Sigmoid colon (tissue), 7 donors: ENCODE measurements around the gene MRPS31. TPM values are rescaled to one million over a fixed set of nuclear protein-coding genes. Genes with fewer than 3 reads are reported as not detected.

Source experiments
- DNase-seq: peaks from one replicate; pipeline ENCODE4 v3.0.0-alpha.2; 2019
- H3K27ac ChIP-seq, 4 donors: fragments of 200-600 bp; sonication (generic); one replicate each; pipeline ENCODE4 v1.5.1; 2016 to 2019; ENCODE audit warnings: mild to moderate bottlenecking in 1 of 4
- H3K27me3 ChIP-seq, 3 donors: fragments of 200-600 bp; sonication (generic); one replicate each; pipeline ENCODE4 v1.5.1; 2019; ENCODE audit warnings: mild to moderate bottlenecking in 1 of 3
- H3K36me3 ChIP-seq, 4 donors: fragments of 200-600 bp; sonication (generic); one replicate each; pipeline ENCODE4 v1.5.1; 2016 to 2019
- H3K4me1 ChIP-seq, 4 donors: fragments of 200-600 bp; sonication (generic); one replicate each; pipeline ENCODE4 v1.5.1; 2017 to 2019
- H3K4me3 ChIP-seq, 4 donors: fragments of 200-600 bp; sonication (generic); one replicate each; pipeline ENCODE4 v1.5.1; 2017 to 2019; ENCODE audit warnings: mild to moderate bottlenecking in 2 of 4, moderate library complexity in 1 of 4
- H3K9me3 ChIP-seq, 4 donors: fragments of 200-600 bp in 3 of 4; sonication (generic) in 3 of 4; one replicate each; pipeline versions ENCODE4 v1.5.1 to v1.6.1; 2013 to 2019
- EP300 ChIP-seq, 4 donors: sonication (generic); formaldehyde crosslinking; IDR thresholded peaks; one replicate each; pipeline ENCODE4 v1.6.1; 2017; ENCODE audit warnings: antibody characterized with exemption in 4 of 4
- POLR2A ChIP-seq, 2 donors: fragments of 450-650 bp; IDR thresholded peaks; one replicate each; pipeline ENCODE4 v1.6.1; 2016; ENCODE audit warnings: antibody characterized with exemption in 2 of 2, mild to moderate bottlenecking in 2 of 2, moderate library complexity in 2 of 2
- POLR2AphosphoS5 ChIP-seq, 4 donors: sonication (generic); formaldehyde crosslinking; IDR thresholded peaks; one replicate each; pipeline ENCODE4 v1.6.1; 2017; ENCODE audit warnings: antibody characterized with exemption in 4 of 4
- WGBS, 2 donors: extraction: QIAGEN DNeasy Blood & Tissue Kit; methylation state at CpG; one replicate each; pipeline ENCODE4 v1.1.7; 2013; 5-methylcytosine and 5-hydroxymethylcytosine counted together
- intact Hi-C: fragments of 100-400 bp; cut with DNase I; formaldehyde crosslinking; loops from one replicate; pipeline ENCODE4 v1.15.1; 2023
- polyA plus RNA-seq, 3 donors: library from polyadenylated mRNA; stranded (reverse); fragments of 200-250 nt; gene quantifications; one replicate each; pipeline ENCODE4 v1.2.3, GENCODE V29; 2013
- small RNA-seq, 3 donors: library from RNA; depleted of rRNA; stranded (forward); fragments of <200 nt; gene quantifications; one replicate each; pipeline ENCODE3, GENCODE V24; 2016
- total RNA-seq, 4 donors: library from RNA; depleted of rRNA; stranded (reverse); fragments of >200 nt; gene quantifications; one replicate each; pipeline ENCODE4 v1.1.0, GENCODE V29; 2016
- TF ChIP-seq, protein P1 (sequence below), 4 experiments: fragments of 450-650 bp in 3 of 4; fragments of 200-600 bp in 1 of 4; IDR thresholded peaks; one replicate each; pipeline ENCODE4 v1.5.1; 2016 to 2019; ENCODE audit warnings: antibody characterized with exemption in 4 of 4, mild to moderate bottlenecking in 3 of 4, moderate library complexity in 2 of 4
- donor health status: healthy with polysubstance abuse.
- donor health status: Bipolar disorder and iron deficiency.
- donor health status: healthy.

MRPS31 gene
- total and polyA plus RNA-seq, 7 donors: 11.4 to 23.3 (median 19.1) TPM

DNA sequence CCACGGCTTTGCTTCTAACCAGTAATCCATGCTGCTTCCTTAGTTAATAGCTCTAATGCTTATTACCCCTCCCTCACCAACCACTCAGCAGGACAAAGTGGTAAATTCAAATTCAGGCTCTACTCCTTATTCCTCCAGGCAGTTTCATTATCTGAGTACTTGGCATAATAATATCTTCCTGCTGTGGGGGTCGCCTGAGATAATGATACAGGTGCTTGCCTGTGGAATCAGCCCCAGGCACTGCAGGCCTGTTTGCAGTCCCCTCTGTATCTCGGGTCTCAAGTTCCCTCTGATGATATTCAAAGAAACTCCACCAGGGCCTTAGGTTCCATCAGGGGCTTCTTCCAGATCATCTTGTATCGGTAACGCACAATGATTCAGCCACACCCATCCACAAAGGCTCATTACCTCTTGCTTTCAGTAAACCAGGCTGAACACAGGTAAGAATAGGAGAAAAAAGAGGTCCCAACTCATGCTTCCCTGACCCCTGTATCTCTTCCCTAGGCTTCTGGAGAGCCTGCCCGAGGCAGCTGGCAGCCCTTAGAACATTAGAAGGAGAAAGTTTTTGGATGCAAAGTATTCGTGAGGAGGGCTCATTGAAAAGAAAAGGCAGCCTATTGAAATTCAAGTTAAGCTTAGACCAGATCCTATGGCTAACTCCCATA is 90.2 kb downstream of the MRPS31 start:
- H3K36me3 ChIP-seq: no peaks in the 10 kb centered on the region
- no peak overlapping the region for H3K4me3 ChIP-seq
- no peak for DNase-seq
- no peaks in the 10 kb centered on the region for H3K9me3 ChIP-seq
- no peaks in the 10 kb centered on the region for H3K27me3 ChIP-seq
- TF ChIP-seq, protein P1, sequence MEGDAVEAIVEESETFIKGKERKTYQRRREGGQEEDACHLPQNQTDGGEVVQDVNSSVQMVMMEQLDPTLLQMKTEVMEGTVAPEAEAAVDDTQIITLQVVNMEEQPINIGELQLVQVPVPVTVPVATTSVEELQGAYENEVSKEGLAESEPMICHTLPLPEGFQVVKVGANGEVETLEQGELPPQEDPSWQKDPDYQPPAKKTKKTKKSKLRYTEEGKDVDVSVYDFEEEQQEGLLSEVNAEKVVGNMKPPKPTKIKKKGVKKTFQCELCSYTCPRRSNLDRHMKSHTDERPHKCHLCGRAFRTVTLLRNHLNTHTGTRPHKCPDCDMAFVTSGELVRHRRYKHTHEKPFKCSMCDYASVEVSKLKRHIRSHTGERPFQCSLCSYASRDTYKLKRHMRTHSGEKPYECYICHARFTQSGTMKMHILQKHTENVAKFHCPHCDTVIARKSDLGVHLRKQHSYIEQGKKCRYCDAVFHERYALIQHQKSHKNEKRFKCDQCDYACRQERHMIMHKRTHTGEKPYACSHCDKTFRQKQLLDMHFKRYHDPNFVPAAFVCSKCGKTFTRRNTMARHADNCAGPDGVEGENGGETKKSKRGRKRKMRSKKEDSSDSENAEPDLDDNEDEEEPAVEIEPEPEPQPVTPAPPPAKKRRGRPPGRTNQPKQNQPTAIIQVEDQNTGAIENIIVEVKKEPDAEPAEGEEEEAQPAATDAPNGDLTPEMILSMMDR (IDR thresholded peaks at IDR 0.05): no peak
- TF ChIP-seq POLR2A (IDR thresholded peaks at IDR 0.05) (no peak), POLR2AphosphoS5 (IDR thresholded peaks at IDR 0.05) (no peak), EP300 (IDR thresholded peaks at IDR 0.05) (no peak)
- H3K27ac ChIP-seq: no peak overlapping the region
- H3K4me1 ChIP-seq: peaks cover 0 to 17% (median 6%) of the 10 kb centered on the region in 4 donors
- WGBS, 2 donors: 89 to 90% methylated on average over 7 of the region's 7 CpGs
- intact Hi-C loops: loop anchor here (5.0 kb wide), 1 partner anchor 998 kb away; no protein-coding TSS in a partner anchor

DNA sequence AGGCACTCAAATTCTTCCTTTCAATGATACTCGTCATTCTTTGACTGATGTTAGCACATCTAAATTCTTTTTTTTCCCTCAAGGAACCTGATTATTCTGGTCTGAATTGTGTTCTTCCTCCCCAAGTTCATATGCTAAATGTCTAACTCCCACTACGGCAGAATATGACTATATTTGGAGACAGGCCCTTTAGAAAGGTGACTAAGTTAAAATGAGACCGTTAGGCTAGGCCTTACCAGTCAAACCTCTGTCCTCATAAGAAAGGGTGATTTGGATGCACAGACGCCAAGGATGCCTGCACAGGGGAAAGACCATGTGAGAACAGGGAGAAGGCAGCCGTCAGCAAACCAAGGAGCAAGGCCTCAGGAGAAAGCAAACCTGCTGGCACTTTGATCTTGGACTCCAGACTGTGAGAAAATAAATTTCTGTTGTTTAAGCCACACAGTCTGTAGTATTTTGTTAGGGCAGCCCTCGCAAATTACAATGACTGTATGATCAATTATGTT is 91.5 kb downstream of the MRPS31 start:
- H3K9me3 ChIP-seq: no peaks in the 10 kb centered on the region
- H3K27ac ChIP-seq: no peak overlapping the region
- no peak overlapping the region for H3K4me3 ChIP-seq
- peaks cover 0 to 17% (median 6%) of the 10 kb centered on the region in 4 donors for H3K4me1 ChIP-seq
- TF ChIP-seq POLR2A (IDR thresholded peaks at IDR 0.05) (no peak), EP300 (IDR thresholded peaks at IDR 0.05) (no peak), POLR2AphosphoS5 (IDR thresholded peaks at IDR 0.05) (no peak)
- TF ChIP-seq, protein P1 (IDR thresholded peaks at IDR 0.05): no peak
- no peaks in the 10 kb centered on the region for H3K36me3 ChIP-seq
- WGBS, 2 donors: 91 to 92% methylated on average over 6 of the region's 6 CpGs
- H3K27me3 ChIP-seq: no peaks in the 10 kb centered on the region
- intact Hi-C loops: no loop called here
- no peak for DNase-seq

Small RNA genes within 50 kb of the gene (small RNA-seq; reads per million reads assigned to genes)
- gene MIR320D1 (0 reads per million in 3 donors), gene MIR621 (0 reads per million in 3 donors), gene RF00017 (0 reads per million in 3 donors)

Other genes starting within 250 kb of the MRPS31 start
- 10 to 100 TPM; 30.9 to 36.8 (median 33.7) TPM for gene FOXO1, start 104.5 kb downstream of the MRPS31 start, total RNA-seq
- 10 to 100 TPM in 2 of 3 donors, 1 to 10 TPM in 1; 9.0 to 14.7 (median 10.6) TPM for gene FOXO1, start 104.5 kb downstream of the MRPS31 start, polyA plus RNA-seq
- gene SLC25A15, start 18.4 kb upstream of the MRPS31 start, total RNA-seq: 1 to 10 TPM in 3 of 4 donors, under 1 TPM in 1; 0.55 to 5.2 (median 2.7) TPM
- gene SLC25A15, start 18.4 kb upstream of the MRPS31 start, polyA plus RNA-seq: 1 to 10 TPM; 3.6 to 6.5 (median 5.3) TPM
- 10 to 100 TPM; 47.4 to 68.5 (median 58.0) TPM for gene ELF1, start 248.1 kb upstream of the MRPS31 start, total RNA-seq
- gene ELF1, start 248.1 kb upstream of the MRPS31 start, polyA plus RNA-seq: 10 to 100 TPM; 31.8 to 45.3 (median 35.1) TPM